M059J (cell line): Measurements from ENCODE around the gene DPEP3. TPM values are rescaled to one million over a fixed set of nuclear protein-coding genes. Genes with fewer than 3 reads are reported as not detected.
A peak's percentile ranks its signal among the peaks of the same experiment; 100 is the strongest.
"Not testable (repeated sequence)": the region's sequence is repeated elsewhere in the genome, so short reads cannot be mapped to it uniquely, and the experiment has no call there.

Experiments used
- DNase-seq: peaks from one replicate; pipeline ENCODE4 v3.0.0-alpha.2; 2012; ENCODE audit warnings: low read depth
- total RNA-seq: library from RNA; depleted of rRNA; stranded (reverse); fragments of >200 nt; shearing (Covaris generic); gene quantifications from 2 replicates; pipeline ENCODE4 v1.2.3, GENCODE V29; 2014

DPEP3 gene
- total RNA-seq, 1 experiment from 2014 or later, result not detected

DNA sequence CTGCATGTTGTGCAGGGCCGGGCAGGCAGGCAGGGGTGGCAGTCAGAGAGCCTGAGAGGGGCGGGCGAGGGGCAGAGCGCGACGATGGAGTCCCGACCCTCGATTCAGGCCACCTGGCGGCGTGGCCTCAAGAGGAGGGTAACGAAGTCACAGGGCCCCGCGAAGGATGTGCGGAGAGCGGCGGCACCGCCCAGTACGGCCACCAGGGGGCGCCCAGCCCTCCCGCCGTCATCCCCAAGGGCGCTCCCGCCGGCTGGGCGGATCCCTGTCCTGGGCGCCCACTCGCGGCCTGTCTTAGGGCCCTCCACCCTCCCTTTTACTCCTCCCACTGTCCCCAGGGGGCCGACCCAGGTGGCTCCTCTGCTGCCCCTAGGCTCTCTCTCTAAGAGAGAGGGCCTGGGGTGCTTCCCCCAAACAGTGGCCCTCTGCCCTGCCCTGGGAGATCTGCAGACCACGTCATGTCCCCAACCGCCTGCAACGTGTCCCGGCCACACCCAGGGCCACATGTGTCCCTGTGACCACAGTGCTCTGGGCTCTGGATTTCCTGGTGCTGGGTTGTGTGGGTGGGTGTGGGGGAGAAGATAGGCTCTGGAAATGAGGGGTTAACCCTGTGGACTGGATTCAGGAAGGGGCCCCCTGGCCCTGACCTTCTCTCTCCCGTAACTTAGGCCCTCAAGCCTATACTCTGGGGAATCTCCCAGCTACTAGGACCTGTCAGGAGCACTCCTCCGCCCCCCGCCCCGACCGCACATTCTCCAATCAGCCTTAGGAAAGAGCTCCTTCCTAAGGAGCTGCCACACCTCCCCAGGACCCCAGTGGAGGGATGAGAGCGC, 13.1 kb upstream of the DPEP3 start:
- DNase-seq, result peak; percentile 55

DNA sequence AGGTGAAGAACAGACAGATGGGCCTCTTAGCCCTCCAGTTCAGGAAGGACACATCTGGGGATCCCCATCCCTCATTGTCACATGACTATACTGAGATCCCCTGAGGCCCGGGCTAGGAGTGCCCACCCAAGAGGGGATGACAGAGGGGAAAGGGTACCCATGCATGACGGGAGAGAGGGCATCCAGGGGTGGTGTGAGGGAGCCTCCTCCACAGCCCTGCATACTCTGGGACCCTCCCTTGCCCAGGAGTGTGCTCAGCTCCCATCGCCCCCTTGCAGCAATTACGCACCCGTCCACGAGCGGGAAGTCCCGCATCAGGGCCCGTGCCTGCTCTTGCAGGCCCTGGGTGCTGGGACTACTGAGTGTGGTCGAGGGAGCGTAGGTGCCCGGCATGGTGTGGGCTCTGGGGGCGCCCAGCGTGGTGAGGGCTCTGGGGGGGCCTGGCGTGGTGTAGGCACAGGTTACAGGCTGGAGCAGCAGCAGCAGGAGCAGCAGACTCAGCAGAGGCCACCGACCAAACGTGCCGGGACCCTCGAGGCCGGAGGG, 12.4 kb upstream of the DPEP3 start:
- no peak for DNase-seq

GRCh38 chr16:67990018-67990386, 9.7 kb upstream of the DPEP3 start:
- DNase-seq, result no peak

DNA sequence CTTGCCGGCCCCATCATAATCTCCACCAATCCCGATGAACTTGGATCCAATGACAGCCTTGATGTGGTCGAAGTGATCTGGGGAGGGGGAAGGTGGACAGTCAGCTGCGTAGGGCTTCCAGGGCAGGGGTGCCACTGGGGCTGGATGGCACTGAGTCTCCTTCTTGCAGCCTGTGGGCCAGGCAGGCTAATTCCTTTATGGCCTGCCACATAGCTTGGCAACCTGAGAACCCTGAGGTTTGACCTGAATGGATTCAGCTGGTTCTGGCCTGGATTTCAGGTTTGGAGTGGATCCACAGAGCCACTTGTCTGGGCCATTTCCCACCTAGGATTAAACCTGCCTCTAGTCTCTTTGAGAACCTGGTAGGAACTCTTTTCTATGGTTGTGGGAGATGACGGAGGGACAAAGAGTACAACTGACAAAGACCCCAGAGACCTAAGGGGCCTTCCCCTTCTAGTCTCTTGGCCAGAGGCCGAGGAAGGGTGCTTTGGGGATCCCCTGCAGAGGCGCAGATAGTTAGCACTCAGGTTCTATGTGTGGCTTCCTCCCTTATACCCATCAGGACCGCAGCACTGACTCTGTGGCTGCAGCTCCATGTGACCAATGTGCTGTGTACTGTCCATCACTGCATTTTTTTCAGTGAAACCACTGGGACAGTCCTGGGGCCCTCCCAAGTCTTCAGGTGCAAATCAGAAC, 9.2 kb upstream of the DPEP3 start:
- no peak for DNase-seq

- DNase-seq, result no peak
These were observed 8.4 kb upstream of the DPEP3 start for GRCh38 chr16:67988675-67989074.

DNA sequence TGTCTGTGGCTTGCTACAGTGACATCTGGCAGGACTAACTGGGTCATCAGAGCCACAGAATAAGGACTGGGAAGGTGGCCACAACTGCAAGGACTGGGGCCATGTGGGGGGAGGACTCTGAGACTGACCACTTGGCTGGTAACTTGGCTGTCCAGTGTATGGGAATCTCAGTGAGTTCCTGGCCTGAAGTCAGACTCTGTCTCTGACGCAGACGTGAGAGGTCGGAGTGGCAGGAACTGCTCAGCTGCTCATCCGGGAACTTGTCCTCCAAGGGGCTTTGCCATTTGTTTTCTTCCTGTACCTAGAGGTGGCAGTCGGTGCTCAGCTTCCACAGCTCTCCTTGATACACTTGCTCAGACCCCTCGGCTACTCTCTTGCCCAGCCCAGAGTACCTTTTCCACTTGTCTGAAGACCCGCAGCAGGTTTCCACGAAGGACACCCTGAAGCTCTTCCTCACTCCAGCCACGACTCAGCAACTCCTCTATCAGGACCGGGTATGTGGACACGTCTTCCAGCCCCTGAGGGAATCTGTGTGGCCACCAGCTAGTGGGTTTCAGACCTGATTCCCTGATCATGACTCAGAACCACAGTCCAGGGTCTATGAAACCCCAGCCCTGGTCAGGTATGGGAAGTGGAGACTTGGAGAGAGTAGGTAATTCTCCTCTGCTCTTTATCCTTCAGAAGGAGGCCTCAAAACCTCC, 7.3 kb upstream of the DPEP3 start:
- DNase-seq, result peak; percentile 89

- no peak for DNase-seq
These were observed 6.7 kb upstream of the DPEP3 start for GRCh38 chr16:67986949-67987348.

DNA sequence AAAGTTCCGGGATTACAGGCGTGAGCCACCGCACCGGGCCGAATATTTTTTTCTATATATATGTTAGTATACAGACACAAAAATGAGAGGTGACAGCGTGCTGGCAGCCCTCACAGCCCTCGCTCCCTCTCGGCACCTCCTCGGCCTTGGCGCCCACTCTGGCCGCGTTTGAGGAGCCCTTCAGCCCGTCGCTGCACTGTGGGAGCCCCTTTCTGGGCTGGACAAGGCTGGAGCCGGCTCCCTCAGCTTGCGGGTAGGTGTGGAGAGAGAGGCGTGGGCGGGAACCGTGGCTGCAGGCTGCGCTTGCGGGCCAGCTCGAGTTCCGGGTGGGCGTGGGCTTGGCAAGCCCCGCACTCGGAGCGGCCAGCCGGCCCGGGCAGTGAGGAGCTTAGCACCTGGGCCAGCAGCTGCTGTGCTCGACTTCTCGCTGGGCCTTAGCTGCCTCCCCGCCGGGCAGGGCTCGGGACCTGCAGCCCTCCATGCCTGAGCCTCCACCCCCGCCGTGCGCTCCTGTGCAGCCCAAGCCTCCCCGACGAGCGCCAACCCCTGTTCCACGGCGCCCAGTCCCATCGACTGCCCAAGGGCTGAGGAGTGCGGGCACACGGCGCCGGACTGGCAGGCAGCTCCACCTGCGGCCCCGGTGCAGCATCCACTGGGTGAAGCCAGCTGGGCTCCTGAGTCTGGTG, 1.9 kb upstream of the DPEP3 start:
- DNase-seq, result no peak

DNA sequence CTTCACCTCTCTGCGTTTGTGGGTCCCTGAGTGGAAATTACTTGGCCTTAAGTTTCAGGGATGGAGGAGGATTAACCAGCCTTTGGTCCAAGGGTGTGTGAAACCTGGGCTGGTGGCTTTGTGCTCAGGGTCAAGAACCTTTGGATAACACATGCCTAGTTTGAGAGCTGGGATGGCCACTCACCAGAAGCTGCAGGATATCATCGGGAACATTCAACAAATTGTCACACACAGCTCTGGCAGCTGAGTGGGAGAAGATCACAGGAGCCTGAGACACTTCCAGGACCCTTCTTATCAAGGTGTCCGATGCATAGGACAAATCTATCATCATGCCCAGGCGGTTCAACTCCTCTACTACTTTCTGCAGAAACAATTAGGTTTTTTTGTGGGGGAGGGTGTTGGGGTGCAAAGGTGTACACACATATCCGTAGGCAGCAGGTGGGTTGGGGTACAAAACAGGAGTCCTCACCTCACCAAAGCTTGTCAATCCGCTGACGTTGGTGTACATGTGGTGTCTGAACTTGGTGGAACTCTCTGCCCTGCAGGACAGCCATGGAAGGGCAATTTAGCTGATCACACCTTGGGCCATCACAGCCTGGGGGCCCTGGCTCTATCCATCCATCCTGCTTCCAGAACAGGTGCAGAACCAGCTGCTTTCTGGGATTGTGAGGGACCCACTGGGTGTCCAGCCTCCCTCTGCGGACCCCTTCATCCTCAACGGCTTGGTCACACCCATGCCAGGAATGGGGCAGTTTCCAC, 2.7 kb downstream of the DPEP3 start:
- DNase-seq, result no peak

GRCh38 chr16:67977005-67977404, 3.3 kb downstream of the DPEP3 start:
- no peak for DNase-seq

DNA sequence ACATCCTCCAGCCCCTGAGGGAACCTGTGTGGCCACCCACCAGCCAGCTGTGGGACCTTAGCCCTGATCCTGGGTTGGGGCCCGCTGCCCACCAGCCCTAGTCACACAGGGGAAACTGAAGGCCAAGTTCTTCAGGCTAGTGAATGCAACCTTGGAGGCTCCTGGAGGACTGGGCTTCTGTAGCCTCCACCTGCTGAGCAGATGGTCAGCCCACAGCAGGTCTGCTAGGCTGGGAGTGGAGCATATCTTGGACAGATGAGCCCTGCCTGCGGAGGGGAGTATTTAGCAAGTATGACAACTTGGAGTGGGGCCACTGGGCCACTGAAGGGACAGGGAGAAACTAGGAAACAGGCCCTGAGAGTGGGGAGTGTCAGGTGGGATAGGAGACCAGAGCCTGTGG, 4.1 kb downstream of the DPEP3 start:
- no peak for DNase-seq

DNA sequence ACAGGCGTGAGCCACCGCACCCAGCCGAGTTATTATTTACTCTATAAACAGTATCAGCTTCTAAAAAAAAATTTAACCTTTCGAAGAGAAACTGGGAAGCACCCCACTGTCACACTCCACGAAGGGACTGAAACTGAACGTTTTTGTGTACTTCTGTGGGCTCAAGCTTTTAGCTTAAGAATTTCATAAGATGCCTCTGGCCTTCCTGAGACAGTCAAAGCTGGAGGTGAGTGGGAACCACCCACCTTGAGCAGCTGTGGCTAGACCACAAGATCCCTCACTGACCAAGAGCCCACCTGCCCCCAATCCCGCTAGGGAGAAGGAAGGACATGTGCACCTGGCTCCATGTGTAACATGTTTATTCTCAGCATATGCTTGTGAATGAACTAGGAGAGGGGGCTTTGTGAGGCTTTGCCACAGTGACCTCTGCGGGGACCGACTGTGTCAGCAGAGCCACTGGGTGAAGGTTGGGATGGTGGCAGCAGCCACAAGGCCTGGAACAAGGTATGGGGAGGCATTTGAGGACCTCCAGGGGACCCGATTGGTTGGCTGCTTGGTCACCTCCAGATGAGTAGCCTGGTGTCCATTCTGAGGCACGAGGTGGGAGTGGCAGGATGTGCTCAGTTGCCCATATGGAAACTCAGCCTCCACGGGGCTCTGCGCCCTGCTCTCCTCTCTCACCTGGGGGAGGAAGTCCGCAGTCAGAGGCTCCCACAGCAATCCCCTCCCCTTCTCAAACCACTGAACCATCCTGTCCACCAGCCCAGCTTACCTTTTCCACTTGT, 4.8 kb downstream of the DPEP3 start:
- no peak for DNase-seq

- not testable (repeated sequence) for DNase-seq
These were observed 8.0 kb downstream of the DPEP3 start for GRCh38 chr16:67972285-67972684.

DNA sequence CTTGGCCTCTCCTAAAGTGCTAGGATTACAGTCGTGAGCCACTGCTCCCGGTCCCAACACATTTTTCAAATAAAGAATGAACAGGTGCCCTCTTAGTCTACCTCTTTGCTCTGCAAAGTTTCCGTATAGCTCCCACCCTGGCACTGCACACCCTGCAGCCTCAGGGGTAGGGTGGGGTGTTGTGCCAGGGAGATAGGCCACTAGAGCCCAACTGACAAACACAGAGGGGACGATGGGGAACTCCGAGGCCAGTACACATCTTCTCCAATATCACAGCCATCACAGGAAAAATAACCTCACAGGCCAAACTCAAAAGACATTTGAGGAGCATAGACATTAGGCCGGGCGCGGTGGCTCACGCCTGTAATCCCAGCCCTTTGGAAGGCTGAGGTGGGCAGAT, 9.2 kb downstream of the DPEP3 start:
- DNase-seq, result no peak

DNA sequence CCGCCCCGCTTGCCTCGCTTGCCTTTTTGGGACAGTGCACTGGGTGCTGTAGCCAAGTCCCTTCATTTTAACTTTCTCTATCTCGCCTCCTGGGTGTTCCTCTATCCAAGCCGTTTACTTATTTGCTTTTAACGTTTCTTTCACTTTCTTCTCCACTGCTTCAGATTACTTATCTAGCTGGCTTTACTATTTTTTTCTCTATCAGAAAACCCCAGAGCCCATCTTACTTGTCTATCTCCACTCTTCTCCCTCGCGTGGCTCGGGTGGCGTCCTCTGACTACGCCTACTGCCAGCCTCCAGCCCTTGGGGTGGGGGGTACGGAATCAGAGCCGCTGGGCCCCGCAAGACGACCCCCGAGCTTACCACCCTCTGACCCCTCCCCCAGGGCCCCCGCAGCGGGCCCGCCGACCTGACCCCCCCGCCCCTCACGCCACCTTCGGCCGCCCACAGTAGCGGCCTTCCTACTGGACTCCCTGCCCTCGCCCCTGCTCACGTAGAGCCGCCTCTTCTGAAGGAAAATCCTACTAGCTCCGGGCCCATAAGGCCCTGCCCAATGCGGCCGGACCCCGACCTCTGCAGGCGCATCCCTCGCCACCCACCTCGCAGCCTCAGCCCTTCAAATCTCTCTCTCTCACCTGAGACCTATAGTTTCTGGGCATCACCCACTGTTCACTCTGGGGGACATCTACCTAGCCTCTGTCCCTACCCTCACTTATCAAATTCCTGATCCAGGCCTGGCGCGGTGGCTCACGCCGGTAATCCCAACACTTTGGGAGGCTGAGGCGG, 10.9 kb downstream of the DPEP3 start:
- peak; percentile 22 for DNase-seq

DNA sequence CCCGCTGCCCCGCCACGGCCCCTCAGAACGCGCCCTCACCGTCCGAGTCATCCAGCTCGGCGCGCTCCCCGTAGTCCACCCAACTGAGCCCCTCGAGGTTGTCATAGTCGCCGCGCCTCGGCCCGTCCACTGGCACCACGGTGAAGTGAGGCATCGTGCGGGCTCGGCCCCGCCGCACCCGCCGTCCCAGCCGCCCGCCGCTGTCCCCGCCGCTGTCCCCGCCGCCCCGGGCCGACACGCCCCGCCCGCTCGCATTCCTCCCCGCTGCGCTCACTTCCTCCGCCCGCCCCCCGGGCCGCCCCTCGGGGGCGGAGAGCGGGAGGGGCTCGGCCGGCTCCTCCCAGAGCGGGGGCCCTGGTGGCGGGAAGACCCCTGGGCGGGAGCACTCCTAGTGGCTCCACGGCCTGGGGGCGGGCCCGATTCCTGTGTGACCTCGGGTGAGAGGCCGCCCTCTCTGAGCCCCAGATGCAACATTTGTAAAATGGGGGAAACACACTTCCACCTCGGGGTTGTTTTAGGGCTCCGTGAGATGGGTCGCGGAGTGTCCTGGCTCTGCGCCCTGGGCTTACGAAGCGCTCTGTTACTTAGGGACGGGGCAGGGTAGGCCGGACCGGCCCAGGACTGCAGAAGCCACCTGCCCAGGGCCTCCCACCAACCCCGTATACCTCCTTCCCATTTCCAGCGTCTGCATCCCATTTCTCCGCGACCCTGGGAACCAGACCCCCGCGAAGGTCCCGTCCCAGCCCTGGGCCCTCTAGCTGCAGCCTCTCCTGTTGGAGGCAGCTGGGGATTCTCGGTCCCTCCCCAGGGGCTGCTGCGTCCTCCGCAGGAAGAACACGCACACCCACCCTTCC, 11.7 kb downstream of the DPEP3 start, which contains the start of gene SLC12A4:
SLC12A4 (minus strand) TSS at position 238 of the 854 bp plus-strand sequence; CDS start at position 154, 84 bp downstream.
- DNase-seq, result peak; percentile 84

- peak; percentile 46 for DNase-seq
These were observed 12.3 kb downstream of the DPEP3 start for GRCh38 chr16:67967958-67968399.
